GM19395 (cell line): ENCODE data around the gene JARID2.

Source experiments
- ATAC-seq: cut with Tn5 transposase; IDR thresholded peaks from one replicate; pipeline ENCODE4 v1.9.1; 2021; ENCODE audit warnings: mild to moderate bottlenecking, moderate library complexity; ENCODE audit not compliant: unreplicated experiment

Gene JARID2

GRCh38 chr6:15456422-15456821 is 210.6 kb downstream of the JARID2 start:
- no peak for ATAC-seq

GRCh38 chr6:15457121-15457650 is 211.3 kb downstream of the JARID2 start:
- no peak for ATAC-seq

- no peak for ATAC-seq
Observed at GRCh38 chr6:15458021-15458459, 212.2 kb downstream of the JARID2 start.

- no peak for ATAC-seq
Observed at GRCh38 chr6:15460110-15460727, 214.3 kb downstream of the JARID2 start.

- ATAC-seq: no peak
Observed at GRCh38 chr6:15461127-15461944, 215.5 kb downstream of the JARID2 start.

- ATAC-seq: no peak
Observed at GRCh38 chr6:15462256-15462655, 216.4 kb downstream of the JARID2 start.

- no peak for ATAC-seq
Observed at GRCh38 chr6:15462717-15463525, 217.1 kb downstream of the JARID2 start.

- ATAC-seq: no peak
Observed at GRCh38 chr6:15464211-15464725, 218.4 kb downstream of the JARID2 start.

GRCh38 chr6:15465212-15465611 is 219.3 kb downstream of the JARID2 start:
- ATAC-seq: no peak

- no peak for ATAC-seq
Observed at GRCh38 chr6:15470746-15471145, 224.9 kb downstream of the JARID2 start.

- no peak for ATAC-seq
Observed at GRCh38 chr6:15472621-15473020, 226.8 kb downstream of the JARID2 start.

- no peak for ATAC-seq
Observed at GRCh38 chr6:15473174-15473573, 227.3 kb downstream of the JARID2 start.

- ATAC-seq: no peak
Observed at GRCh38 chr6:15473741-15474161, 227.9 kb downstream of the JARID2 start.

GRCh38 chr6:15474196-15474595 is 228.3 kb downstream of the JARID2 start:
- no peak for ATAC-seq

GRCh38 chr6:15475261-15475660 is 229.4 kb downstream of the JARID2 start:
- ATAC-seq: no peak

GRCh38 chr6:15475872-15476271 is 230.0 kb downstream of the JARID2 start:
- no peak for ATAC-seq

- no peak for ATAC-seq
Observed at GRCh38 chr6:15476631-15477380, 230.9 kb downstream of the JARID2 start.

GRCh38 chr6:15477746-15478145 is 231.9 kb downstream of the JARID2 start:
- no peak for ATAC-seq

- ATAC-seq: no peak
Observed at GRCh38 chr6:15479761-15480160, 233.9 kb downstream of the JARID2 start.

GRCh38 chr6:15480525-15480924 is 234.7 kb downstream of the JARID2 start:
- no peak for ATAC-seq
